Astrocyte (in vitro differentiated cells and primary cell): ENCODE measurements around the gene AFF3. TPM values are rescaled to one million over a fixed set of nuclear protein-coding genes. Genes with fewer than 3 reads are reported as not detected.
A peak's percentile ranks its signal among the peaks of the same experiment; 100 is the strongest.

Experiments used
- DNase-seq: peaks from one replicate; pipeline ENCODE4 v3.0.0-alpha.2; 2010; ENCODE audit warnings: low read depth
- FAIRE-seq: peaks from 2 replicates; lab custom pipeline; 2011; peaks lifted over from hg19 to GRCh38; lab: Jason Lieb, UNC
- H2AFZ ChIP-seq: 2 replicates; pipeline ENCODE4 v1.6.0; 2012; ENCODE audit warnings: low read depth, low read length, inconsistent platforms
- H3K27ac ChIP-seq: 2 replicates; pipeline ENCODE4 v1.5.1; 2011; ENCODE audit warnings: low read depth, low read length, inconsistent platforms
- H3K27me3 ChIP-seq: 2 replicates; pipeline ENCODE4 v1.6.0; 2011; ENCODE audit warnings: low read length, inconsistent platforms; ENCODE audit not compliant: insufficient read depth
- H3K36me3 ChIP-seq: 2 replicates; pipeline ENCODE4 v1.5.1; 2011; ENCODE audit warnings: low read length, inconsistent platforms; ENCODE audit not compliant: insufficient read depth
- H3K4me1 ChIP-seq: 2 replicates; pipeline ENCODE4 v1.5.1; 2011; ENCODE audit warnings: low read length, inconsistent platforms; ENCODE audit not compliant: insufficient read depth
- H3K4me2 ChIP-seq: 2 replicates; pipeline ENCODE4 v1.6.0; 2012; ENCODE audit warnings: low read length, inconsistent platforms
- H3K4me3 ChIP-seq: 2 replicates; pipeline ENCODE4 v1.5.1; 2011; ENCODE audit warnings: low read depth, mild to moderate bottlenecking, low read length, inconsistent platforms; ENCODE audit not compliant: insufficient read depth
- H3K79me2 ChIP-seq: 2 replicates; pipeline ENCODE4 v1.6.0; 2012; ENCODE audit warnings: mild to moderate bottlenecking, low read length, inconsistent platforms; ENCODE audit not compliant: insufficient read depth
- H3K9ac ChIP-seq: 2 replicates; pipeline ENCODE4 v1.6.0; 2012; ENCODE audit warnings: mild to moderate bottlenecking, low read length, inconsistent platforms
- H3K9me3 ChIP-seq: 2 replicates; pipeline ENCODE4 v1.5.1; 2012; ENCODE audit warnings: low read depth, mild to moderate bottlenecking, low read length, inconsistent platforms; ENCODE audit not compliant: insufficient read depth
- H4K20me1 ChIP-seq: 2 replicates; pipeline ENCODE4 v1.6.0; 2012; ENCODE audit warnings: low read length, inconsistent platforms; ENCODE audit not compliant: insufficient read depth
- H3K27ac Mint-ChIP-seq: one replicate; pipeline ENCODE4 v1.8.0; 2021; ENCODE audit warnings: mild to moderate bottlenecking, mixed read lengths; ENCODE audit not compliant: unreplicated experiment
- H3K27me3 Mint-ChIP-seq: one replicate; pipeline ENCODE4 v1.8.0; 2021; ENCODE audit warnings: low read depth, mixed read lengths; ENCODE audit not compliant: unreplicated experiment
- H3K36me3 Mint-ChIP-seq: one replicate; pipeline ENCODE4 v1.8.0; 2021; ENCODE audit warnings: low read depth, mixed read lengths; ENCODE audit not compliant: unreplicated experiment
- H3K4me1 Mint-ChIP-seq: one replicate; pipeline ENCODE4 v1.8.0; 2021; ENCODE audit warnings: low read depth, mixed read lengths; ENCODE audit not compliant: unreplicated experiment
- H3K4me3 Mint-ChIP-seq: one replicate; pipeline ENCODE4 v1.8.0; 2021; ENCODE audit warnings: mild to moderate bottlenecking, moderate library complexity, mixed read lengths; ENCODE audit not compliant: unreplicated experiment
- H3K9me3 Mint-ChIP-seq: one replicate; pipeline ENCODE4 v1.8.0; 2021; ENCODE audit warnings: mild to moderate bottlenecking, mixed read lengths; ENCODE audit not compliant: unreplicated experiment
- EZH2 ChIP-seq: IDR thresholded peaks from 2 replicates; pipeline ENCODE4 v1.6.1; 2012; ENCODE audit warnings: mild to moderate bottlenecking, low read length, inconsistent platforms; ENCODE audit not compliant: insufficient read depth
- total RNA-seq: library from RNA; stranded (reverse); gene quantifications from 2 replicates; pipeline ENCODE4 v1.2.1, GENCODE V29; 2021
- TF ChIP-seq, protein P1 (sequence below): IDR thresholded peaks from 2 replicates; pipeline ENCODE4 v1.5.1; 2011; ENCODE audit warnings: low read depth, mild to moderate bottlenecking, inconsistent platforms, low read length, moderate library complexity; ENCODE audit not compliant: insufficient read depth

The AFF3 gene
- total RNA-seq, 1 donor from 2014 or later: 14.7 TPM

DNA sequence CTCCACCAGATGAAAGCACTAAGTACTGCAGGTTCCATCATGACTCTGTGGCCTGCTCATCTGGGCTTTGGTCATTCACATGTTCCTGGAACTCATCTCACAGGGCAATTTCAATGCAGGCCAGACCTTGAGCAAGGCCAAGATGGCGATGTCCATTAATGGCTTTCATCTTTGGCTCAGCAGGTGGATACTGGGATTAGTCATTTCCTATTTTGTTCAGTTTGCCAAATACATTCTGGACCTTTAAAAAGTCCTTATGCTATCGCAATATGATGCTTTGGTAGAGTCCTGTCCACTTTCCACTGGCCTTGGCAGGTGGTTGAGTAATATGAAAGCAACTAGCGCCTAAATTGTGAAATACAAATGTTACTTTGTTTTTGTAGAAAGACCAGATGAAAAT is 482.5 kb downstream of the AFF3 start:
- Mint-ChIP-seq H3K9me3 (peaks cover 2% of the 10 kb centered on the region), H3K4me1 (peaks cover 13% of the 10 kb centered on the region), H3K27ac (no peak overlapping the region), H3K36me3 (peaks cover 11% of the 10 kb centered on the region), H3K4me3 (no peak overlapping the region), H3K27me3 (no peaks in the 10 kb centered on the region)
- H3K9ac ChIP-seq: no peak overlapping the region
- H3K27me3 ChIP-seq: no peaks in the 10 kb centered on the region
- H2AFZ ChIP-seq: no peak overlapping the region
- H3K4me2 ChIP-seq: no peak overlapping the region
- no peak overlapping the region for H3K27ac ChIP-seq
- H3K4me3 ChIP-seq: no peak overlapping the region
- H3K79me2 ChIP-seq: no peaks in the 10 kb centered on the region
- H3K9me3 ChIP-seq: no peaks in the 10 kb centered on the region
- TF ChIP-seq, protein P1, sequence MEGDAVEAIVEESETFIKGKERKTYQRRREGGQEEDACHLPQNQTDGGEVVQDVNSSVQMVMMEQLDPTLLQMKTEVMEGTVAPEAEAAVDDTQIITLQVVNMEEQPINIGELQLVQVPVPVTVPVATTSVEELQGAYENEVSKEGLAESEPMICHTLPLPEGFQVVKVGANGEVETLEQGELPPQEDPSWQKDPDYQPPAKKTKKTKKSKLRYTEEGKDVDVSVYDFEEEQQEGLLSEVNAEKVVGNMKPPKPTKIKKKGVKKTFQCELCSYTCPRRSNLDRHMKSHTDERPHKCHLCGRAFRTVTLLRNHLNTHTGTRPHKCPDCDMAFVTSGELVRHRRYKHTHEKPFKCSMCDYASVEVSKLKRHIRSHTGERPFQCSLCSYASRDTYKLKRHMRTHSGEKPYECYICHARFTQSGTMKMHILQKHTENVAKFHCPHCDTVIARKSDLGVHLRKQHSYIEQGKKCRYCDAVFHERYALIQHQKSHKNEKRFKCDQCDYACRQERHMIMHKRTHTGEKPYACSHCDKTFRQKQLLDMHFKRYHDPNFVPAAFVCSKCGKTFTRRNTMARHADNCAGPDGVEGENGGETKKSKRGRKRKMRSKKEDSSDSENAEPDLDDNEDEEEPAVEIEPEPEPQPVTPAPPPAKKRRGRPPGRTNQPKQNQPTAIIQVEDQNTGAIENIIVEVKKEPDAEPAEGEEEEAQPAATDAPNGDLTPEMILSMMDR: no peak
- no peak for TF ChIP-seq EZH2
- peak; percentile 52 for DNase-seq
- H4K20me1 ChIP-seq: no peaks in the 10 kb centered on the region
- no peak for FAIRE-seq
- no peaks in the 10 kb centered on the region for H3K36me3 ChIP-seq
- H3K4me1 ChIP-seq: peaks cover 18% of the 10 kb centered on the region

DNA sequence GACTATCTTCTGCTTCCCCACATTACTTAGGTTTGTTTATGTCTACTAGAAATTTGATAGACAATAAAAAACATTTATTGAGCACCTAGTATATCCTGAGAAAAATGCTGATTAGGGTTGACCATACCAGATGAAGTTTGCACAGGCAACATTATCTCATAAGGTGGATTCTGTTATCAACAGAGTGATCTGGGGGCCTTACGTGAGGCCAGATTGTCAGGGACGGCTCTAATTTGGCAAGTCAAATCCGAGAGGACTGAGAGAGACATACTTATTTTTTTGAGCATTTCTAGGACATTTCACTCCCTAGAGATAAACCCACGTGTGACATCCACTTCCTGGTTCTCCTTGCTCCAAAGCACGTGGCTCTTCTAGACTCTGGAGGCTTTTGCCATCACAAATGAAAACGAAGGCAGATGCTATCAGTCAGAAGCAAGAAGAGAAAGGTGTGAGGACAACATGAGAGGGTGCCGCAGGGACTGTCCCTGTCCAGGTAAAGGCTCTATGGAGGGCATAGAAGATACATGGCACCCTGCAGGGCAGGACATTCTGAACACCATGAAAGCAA is 484.6 kb downstream of the AFF3 start:
- FAIRE-seq (no peak), DNase-seq (no peak)
- H3K4me2 ChIP-seq: no peak overlapping the region
- Mint-ChIP-seq H3K36me3 (peaks cover 8% of the 10 kb centered on the region), H3K4me1 (peaks cover 10% of the 10 kb centered on the region), H3K27ac (no peak overlapping the region), H3K4me3 (no peak overlapping the region), H3K9me3 (peaks cover 2% of the 10 kb centered on the region), H3K27me3 (no peaks in the 10 kb centered on the region)
- TF ChIP-seq, protein P1: no peak
- no peak for TF ChIP-seq EZH2
- H3K27ac ChIP-seq: no peak overlapping the region
- H3K9me3 ChIP-seq: no peaks in the 10 kb centered on the region
- no peaks in the 10 kb centered on the region for H4K20me1 ChIP-seq
- H3K79me2 ChIP-seq: no peaks in the 10 kb centered on the region
- H3K27me3 ChIP-seq: no peaks in the 10 kb centered on the region
- no peaks in the 10 kb centered on the region for H3K36me3 ChIP-seq
- H3K9ac ChIP-seq: no peak overlapping the region
- peaks cover 8% of the 10 kb centered on the region for H3K4me1 ChIP-seq
- H2AFZ ChIP-seq: no peak overlapping the region
- H3K4me3 ChIP-seq: no peak overlapping the region

DNA sequence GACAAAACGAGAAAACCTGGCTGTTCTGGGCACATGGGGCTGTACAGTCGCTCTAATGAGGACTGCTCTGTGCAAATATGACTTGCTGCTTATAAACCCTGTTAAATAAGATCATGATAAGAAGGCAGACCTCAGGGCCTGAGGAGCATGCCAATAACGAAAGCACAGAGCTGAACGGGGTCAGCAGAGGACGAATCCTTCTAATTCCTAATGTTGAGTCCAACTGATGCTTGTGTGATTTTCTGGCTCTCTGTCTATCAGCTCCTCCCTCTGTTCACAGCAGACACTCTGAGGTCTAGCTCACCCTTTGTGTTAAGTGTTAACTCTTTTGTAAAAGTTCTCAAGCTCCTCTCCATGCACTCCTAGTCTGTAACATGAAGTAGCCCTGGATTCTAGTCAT is 485.4 kb downstream of the AFF3 start:
- no peaks in the 10 kb centered on the region for H3K27me3 ChIP-seq
- DNase-seq: peak; percentile 49
- peaks cover 9% of the 10 kb centered on the region for H3K4me1 ChIP-seq
- no peak overlapping the region for H3K27ac Mint-ChIP-seq
- H3K9me3 ChIP-seq: no peaks in the 10 kb centered on the region
- no peak overlapping the region for H3K4me3 Mint-ChIP-seq
- no peaks in the 10 kb centered on the region for H3K27me3 Mint-ChIP-seq
- no peak for TF ChIP-seq EZH2
- TF ChIP-seq, protein P1: no peak
- H3K79me2 ChIP-seq: no peaks in the 10 kb centered on the region
- peaks cover 12% of the 10 kb centered on the region for H3K4me1 Mint-ChIP-seq
- no peak overlapping the region for H3K4me2 ChIP-seq
- no peak overlapping the region for H2AFZ ChIP-seq
- peaks cover 2% of the 10 kb centered on the region for H3K9me3 Mint-ChIP-seq
- no peak overlapping the region for H3K4me3 ChIP-seq
- peaks cover 8% of the 10 kb centered on the region for H3K36me3 Mint-ChIP-seq
- H3K9ac ChIP-seq: no peak overlapping the region
- no peak overlapping the region for H3K27ac ChIP-seq
- H3K36me3 ChIP-seq: no peaks in the 10 kb centered on the region
- no peak for FAIRE-seq
- no peaks in the 10 kb centered on the region for H4K20me1 ChIP-seq
